Epithelial cell of esophagus (primary cell): ENCODE data around the gene GCLM.
"Not testable (repeated sequence)": the region's sequence is repeated elsewhere in the genome, so short reads cannot be mapped to it uniquely, and the experiment has no call there.

Experiments used
- DNase-seq: peaks from one replicate; pipeline ENCODE4 v3.0.0; 2010; ENCODE audit warnings: low read depth
- H3K4me3 ChIP-seq: 2 replicates; pipeline ENCODE4 v1.5.1; 2011; ENCODE audit warnings: mild to moderate bottlenecking, low read length, control low read depth
- CTCF ChIP-seq: IDR thresholded peaks from 2 replicates; pipeline ENCODE4 v1.5.1; 2011; ENCODE audit warnings: low read depth, mild to moderate bottlenecking, low read length, control low read depth, inconsistent platforms; ENCODE audit not compliant: insufficient read depth; ENCODE audit errors: missing control alignments

GCLM gene

DNA sequence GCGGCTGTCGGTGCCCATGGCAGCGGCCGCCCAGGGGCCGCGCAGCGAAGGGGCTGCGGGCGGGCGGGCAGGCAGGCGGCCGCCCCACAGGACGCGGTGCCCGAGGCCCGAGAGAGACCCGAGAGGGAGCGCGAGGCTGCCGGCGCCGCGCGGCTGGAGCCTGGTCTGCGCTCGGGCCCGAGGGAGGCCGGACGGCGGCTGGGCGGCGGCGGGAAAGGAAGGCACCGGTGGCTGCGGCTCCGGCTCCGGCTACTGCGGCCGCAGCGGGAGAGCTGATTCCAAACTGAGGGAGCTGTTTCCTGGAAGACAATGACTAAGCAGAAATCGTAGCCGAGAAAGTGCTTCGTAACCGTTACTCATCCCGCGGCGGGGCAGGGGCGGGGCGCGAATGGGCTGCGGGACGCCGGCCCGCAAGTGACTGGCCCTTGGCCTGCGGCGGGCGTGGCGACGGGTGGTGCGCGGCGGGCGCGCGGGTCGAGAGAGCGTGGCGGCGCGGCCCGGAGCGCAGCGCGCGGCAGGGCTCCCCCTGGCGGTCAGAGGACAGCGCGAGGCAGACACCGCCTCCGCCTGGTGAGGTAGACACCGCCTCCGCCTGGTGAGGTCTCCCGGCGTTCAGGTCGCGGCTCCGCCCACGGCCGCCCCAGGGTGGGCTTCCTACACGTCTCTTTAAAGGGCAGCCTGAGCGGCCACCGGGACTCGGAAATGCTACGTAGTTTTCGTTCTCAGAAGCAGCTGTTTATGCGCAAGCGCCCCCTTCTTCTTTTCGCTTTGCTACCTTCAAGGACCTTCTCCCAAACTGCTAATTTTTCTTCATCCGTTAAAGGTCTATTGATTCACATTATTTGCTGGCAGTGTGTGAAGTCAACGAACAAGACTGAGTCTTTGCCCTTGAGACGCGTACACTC lies at the start of gene GCLM:
Gene GCLM, minus strand, starts transcription at position 285 of the 905 bp plus-strand sequence. Its CDS starts 267 bp downstream, at position 18.
- DNase-seq: peak; percentile 97
- TF ChIP-seq CTCF: peak; percentile 58
- peak within 1 kb of the TSS; percentile 64 for H3K4me3 ChIP-seq

GRCh38 chr1:93958726-93959100 lies 49.5 kb upstream of the GCLM start:
- H3K4me3 ChIP-seq: no peak overlapping the region
- DNase-seq: no peak
- TF ChIP-seq CTCF: no peak

- no peak for DNase-seq
- H3K4me3 ChIP-seq: no peak overlapping the region
These were observed 48.9 kb upstream of the GCLM start for GRCh38 chr1:93958032-93958725.

DNA sequence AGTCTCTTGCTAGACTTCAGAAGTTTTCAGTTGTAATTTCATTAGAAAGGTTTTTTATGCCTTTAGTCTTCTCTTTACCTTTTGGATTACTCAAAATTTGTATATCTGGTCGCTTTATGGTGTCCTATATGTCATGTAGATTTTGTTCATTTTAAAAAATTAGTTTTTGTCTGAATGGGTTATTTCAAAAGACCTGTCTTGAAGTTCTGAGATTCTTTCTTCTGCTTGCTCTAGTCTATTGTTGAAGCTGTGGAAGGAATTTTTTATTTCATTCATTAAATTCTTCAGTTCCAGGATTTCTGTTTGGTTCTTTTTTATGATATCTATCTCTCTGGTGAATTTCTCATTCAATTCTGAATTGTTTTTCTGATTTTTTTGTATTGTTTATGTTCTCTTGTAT lies 46.5 kb upstream of the GCLM start:
- H3K4me3 ChIP-seq: no peak overlapping the region
- no peak for DNase-seq
- TF ChIP-seq CTCF: no peak

More at GRCh38 chr1:93958032-93958725, 48.9 kb upstream of the GCLM start:
- TF ChIP-seq CTCF: no peak

DNA sequence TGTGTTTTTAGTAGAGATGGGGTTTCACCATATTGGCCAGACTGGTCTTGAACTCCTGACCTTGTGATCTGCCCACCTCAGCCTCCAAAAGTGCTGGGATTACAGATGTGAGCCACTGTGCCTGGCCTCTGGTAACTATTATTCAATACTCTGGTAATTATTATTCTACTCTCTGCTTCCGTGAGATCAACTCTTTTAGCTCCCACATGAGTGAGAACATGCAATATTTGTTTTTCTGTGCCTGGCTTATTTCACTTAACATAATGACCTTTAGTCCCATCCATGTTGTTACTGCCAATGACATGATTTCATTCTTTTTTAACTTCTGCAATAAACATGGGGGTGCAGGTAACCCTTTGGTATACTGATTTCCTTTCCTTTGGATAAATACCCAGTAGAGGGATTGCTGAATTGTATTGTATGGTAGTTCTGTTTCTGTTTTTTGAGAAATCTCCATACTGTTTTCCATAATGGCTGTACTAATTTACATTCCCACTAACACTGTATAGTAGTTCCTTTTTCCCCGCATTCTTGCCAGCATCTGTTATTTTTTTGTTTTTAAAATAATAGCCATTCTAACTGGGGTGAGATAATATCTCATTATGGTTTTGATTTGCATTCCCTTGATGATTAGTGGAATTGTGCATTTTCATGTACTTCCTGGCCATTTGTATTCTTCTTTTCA lies 37.9 kb upstream of the GCLM start:
- H3K4me3 ChIP-seq, DNase-seq: not testable (repeated sequence)

- DNase-seq: peak; percentile 79
- TF ChIP-seq CTCF: no peak
- H3K4me3 ChIP-seq: no peak overlapping the region
These were observed 29.4 kb upstream of the GCLM start for GRCh38 chr1:93938461-93939145.

DNA sequence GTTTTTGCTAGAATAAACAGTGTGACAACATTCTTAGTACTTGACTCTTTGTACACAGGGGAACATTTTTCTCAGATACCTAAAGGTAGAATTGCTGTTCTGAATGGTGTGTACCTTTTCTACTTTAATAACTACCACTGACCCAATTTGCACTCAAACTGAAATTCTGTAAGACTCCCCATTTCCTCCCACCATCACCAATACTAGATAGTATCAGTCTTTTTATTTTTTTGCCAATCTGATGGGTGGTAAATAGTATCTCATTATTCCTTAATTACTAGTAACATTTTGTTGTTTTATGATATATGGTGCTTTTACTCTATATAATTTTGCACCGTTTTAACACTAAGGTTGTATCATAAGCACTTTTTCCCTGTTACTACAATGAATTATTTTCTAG lies 28.8 kb upstream of the GCLM start:
- H3K4me3 ChIP-seq: no peak overlapping the region
- no peak for TF ChIP-seq CTCF
- DNase-seq: no peak
